IPS DF 6.9 (cell line): ENCODE measurements around the gene CDH4.

Experiments used
- DNase-seq: peaks from one replicate; pipeline ENCODE4 v3.0.0-alpha.2; 2013; ENCODE audit warnings: low read depth, low spot score
- H3K27ac ChIP-seq: one replicate; pipeline ENCODE4 v1.5.1; 2013; ENCODE audit warnings: low read length, control low read depth
- H3K27me3 ChIP-seq: 2 replicates; pipeline ENCODE4 v1.6.1; 2013; ENCODE audit warnings: mild to moderate bottlenecking, low read length; ENCODE audit not compliant: control insufficient read depth, insufficient read depth
- H3K36me3 ChIP-seq: 2 replicates; pipeline ENCODE4 v1.6.1; 2013; ENCODE audit warnings: low read length; ENCODE audit not compliant: control insufficient read depth, insufficient read depth
- H3K4me1 ChIP-seq: 2 replicates; pipeline ENCODE4 v1.6.1; 2013; ENCODE audit warnings: low read length; ENCODE audit not compliant: control insufficient read depth, insufficient read depth
- H3K4me3 ChIP-seq: 2 replicates; pipeline ENCODE4 v1.5.1; 2013; ENCODE audit warnings: mild to moderate bottlenecking, low read length
- H3K9me3 ChIP-seq: 2 replicates; pipeline ENCODE4 v1.6.1; 2013; ENCODE audit warnings: low read length, inconsistent platforms; ENCODE audit not compliant: control insufficient read depth, insufficient read depth
- WGBS: extraction: QIAGEN DNeasy Blood & Tissue Kit; methylation state at CpG from one replicate; pipeline ENCODE4 v1.1.7; 2013; ENCODE audit warnings: mixed read lengths, missing lambda C conversion rate; ENCODE audit not compliant: insufficient read length, insufficient coverage; 5-methylcytosine and 5-hydroxymethylcytosine counted together

Gene CDH4

DNA sequence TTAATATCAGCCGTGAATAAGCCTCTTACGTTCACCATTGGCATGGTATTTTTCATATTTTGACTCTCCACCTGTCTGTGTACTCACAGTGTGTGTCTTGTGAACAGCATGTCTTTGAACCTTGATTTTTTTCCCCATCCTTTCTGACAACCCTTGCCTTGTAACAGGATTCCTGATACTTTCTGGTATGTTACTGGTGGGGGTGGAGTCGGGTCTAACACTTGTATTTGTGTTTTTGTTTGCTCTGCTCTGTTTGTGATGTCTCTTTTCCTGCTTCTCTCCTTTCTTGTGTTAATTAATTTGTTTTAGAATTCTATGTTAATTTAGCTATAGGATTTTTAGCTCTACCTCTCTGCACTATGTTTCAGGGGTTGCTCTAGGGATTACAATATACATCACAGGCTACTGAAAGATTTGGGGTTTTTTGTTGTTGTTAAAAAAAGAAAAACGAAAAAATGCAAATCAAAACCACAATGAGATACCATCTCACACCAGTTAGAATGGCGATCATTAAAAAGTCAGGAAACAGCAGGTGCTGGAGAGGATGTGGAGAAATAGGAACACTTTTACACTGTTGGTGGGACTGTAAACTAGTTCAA is 245.1 kb downstream of the CDH4 start:
- no CpG with 5 or more reads among the region's 5 CpGs for WGBS
- DNase-seq: peak; percentile 47
- H3K27ac ChIP-seq: no peak overlapping the region
- peaks cover 7% of the 10 kb centered on the region for H3K4me1 ChIP-seq
- no peaks in the 10 kb centered on the region for H3K36me3 ChIP-seq
- no peaks in the 10 kb centered on the region for H3K9me3 ChIP-seq
- H3K4me3 ChIP-seq: no peak overlapping the region
- no peaks in the 10 kb centered on the region for H3K27me3 ChIP-seq

DNA sequence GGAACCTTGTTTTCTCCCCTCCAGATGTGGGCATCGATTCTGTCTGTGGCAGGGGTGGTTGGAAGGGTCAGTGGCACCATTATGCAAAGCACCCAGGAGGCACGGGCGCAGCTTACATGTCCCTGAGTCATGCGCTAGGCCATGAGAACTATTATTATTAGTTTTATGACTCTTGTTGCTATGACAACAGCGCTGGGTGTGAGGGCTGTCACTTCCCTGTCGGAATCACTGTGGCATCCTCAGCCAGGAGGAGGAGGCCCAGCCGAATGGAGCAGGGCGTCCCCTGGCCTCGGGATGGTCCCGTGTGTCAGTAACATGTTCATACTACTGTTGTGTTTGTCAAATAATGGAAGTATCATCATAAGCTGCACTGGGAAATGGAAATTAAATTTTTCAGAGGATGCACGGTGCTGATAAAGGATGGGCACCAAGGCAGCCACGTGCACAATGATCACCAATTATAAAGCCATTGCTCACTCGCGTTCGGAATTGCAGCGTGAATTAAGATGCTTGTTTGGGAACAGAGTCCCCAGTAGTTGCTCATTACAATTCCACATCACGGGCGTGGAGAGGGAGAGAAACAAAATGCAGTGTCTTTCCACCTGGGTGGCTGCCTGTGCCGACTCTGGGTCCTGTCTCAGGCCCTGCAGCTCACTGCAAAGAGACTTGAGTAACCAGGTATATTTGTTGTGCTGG is 247.9 kb downstream of the CDH4 start:
- Histone ChIP-seq H3K36me3 (no peaks in the 10 kb centered on the region), H3K4me1 (peaks cover 7% of the 10 kb centered on the region), H3K4me3 (no peak overlapping the region), H3K27ac (no peak overlapping the region), H3K27me3 (no peaks in the 10 kb centered on the region), H3K9me3 (no peaks in the 10 kb centered on the region)
- no peak for DNase-seq
- no CpG with 5 or more reads among the region's 19 CpGs for WGBS

DNA sequence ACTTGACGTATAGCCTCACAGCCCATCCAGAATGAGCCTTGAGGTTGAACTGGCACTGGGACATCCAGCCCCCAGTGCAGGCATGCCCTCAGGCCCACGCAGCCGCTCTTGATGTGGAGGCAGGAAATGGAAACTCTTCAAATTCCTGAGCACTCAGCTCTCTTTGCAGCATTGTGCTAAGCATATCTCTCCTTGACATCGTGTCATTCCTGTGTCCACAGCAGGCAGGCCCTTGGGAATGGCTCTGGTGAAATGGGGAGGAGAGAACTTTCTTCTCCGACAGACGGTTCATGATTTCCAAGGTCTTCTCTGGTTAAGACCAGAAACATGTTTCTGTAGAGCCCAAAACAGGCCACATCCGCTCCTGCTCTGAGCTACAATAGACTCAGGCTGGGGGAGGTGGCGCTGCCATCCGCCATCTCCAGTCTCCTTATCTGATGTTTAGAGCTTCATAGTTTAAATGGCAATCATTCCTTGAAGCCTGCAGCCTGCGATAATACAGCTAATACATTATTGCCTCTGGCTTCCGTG is 248.8 kb downstream of the CDH4 start:
- no peak overlapping the region for H3K27ac ChIP-seq
- DNase-seq: no peak

DNA sequence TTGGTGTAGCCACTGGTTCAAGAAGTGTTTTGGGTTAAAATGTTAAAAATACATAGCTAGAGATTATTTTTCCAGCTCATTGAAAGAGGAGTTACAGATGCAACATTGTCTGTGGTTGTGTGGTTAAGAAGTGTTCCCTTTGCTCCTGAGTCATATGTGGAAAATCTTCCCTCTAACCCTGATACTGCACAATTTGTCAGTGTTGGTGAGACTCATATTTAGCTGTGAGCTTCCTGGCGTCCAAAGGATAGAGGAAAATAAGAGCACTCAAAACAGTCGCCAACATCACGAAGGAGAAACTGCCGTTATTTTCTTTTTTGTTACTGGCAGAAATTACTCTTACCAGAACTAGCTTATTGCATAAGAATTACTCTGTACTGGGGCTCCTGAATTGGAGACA is 250.4 kb downstream of the CDH4 start:
- DNase-seq: no peak
- no peak overlapping the region for H3K4me3 ChIP-seq
- no peaks in the 10 kb centered on the region for H3K27me3 ChIP-seq
- H3K4me1 ChIP-seq: peaks cover 7% of the 10 kb centered on the region
- WGBS: no CpG with 5 or more reads among the region's 4 CpGs
- no peak overlapping the region for H3K27ac ChIP-seq
- no peaks in the 10 kb centered on the region for H3K36me3 ChIP-seq
- no peaks in the 10 kb centered on the region for H3K9me3 ChIP-seq

More for the DNA sequence above, 248.8 kb downstream of the CDH4 start:
- WGBS: no CpG with 5 or more reads among the region's 11 CpGs
- no peaks in the 10 kb centered on the region for H3K36me3 ChIP-seq
- H3K4me3 ChIP-seq: no peak overlapping the region
- H3K27me3 ChIP-seq: no peaks in the 10 kb centered on the region
- no peaks in the 10 kb centered on the region for H3K9me3 ChIP-seq
- H3K4me1 ChIP-seq: peaks cover 7% of the 10 kb centered on the region

DNA sequence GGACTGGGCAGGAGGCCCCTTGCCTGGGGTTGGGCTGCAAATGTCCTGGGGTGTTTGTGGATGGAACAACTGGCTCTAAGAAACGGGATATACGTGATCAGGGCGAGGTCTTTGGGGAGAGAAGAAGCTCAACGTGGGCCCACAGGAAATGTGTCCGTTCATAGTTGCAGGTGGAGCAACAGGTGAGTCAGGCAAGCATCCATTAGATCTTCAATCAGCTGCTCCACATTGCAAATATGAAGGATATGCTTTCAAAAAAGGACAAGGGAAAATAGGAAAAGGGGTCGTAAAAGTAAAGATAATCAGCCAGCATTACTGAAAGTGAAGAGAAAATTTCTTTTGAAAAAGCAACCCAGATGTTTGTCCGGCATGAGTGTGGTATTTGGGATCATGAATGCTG is 251.0 kb downstream of the CDH4 start:
- no peaks in the 10 kb centered on the region for H3K27me3 ChIP-seq
- peaks cover 7% of the 10 kb centered on the region for H3K4me1 ChIP-seq
- DNase-seq: no peak
- H3K4me3 ChIP-seq: no peak overlapping the region
- no CpG with 5 or more reads among the region's 7 CpGs for WGBS
- H3K9me3 ChIP-seq: no peaks in the 10 kb centered on the region
- no peaks in the 10 kb centered on the region for H3K36me3 ChIP-seq
- H3K27ac ChIP-seq: no peak overlapping the region

GRCh38 chr20:61505508-61505907 is 253.4 kb downstream of the CDH4 start:
- DNase-seq: no peak
- no peaks in the 10 kb centered on the region for H3K36me3 ChIP-seq
- H3K27me3 ChIP-seq: no peaks in the 10 kb centered on the region
- no peak overlapping the region for H3K27ac ChIP-seq
- peaks cover 7% of the 10 kb centered on the region; the same call in 1 of the 2 replicates for H3K4me1 ChIP-seq
- no CpG with 5 or more reads among the region's 8 CpGs for WGBS
- H3K4me3 ChIP-seq: no peak overlapping the region
- H3K9me3 ChIP-seq: no peaks in the 10 kb centered on the region

- WGBS: no CpG with 5 or more reads among the region's 11 CpGs
- H3K27ac ChIP-seq: no peak overlapping the region
- no peaks in the 10 kb centered on the region for H3K9me3 ChIP-seq
- H3K27me3 ChIP-seq: no peaks in the 10 kb centered on the region
- no peak overlapping the region for H3K4me3 ChIP-seq
- no peaks in the 10 kb centered on the region for H3K36me3 ChIP-seq
- no peak for DNase-seq
- H3K4me1 ChIP-seq: peaks cover 1% of the 10 kb centered on the region; the same call in 1 of the 2 replicates
These were observed 255.7 kb downstream of the CDH4 start for GRCh38 chr20:61507778-61508177.

- H3K4me1 ChIP-seq: peaks cover 1% of the 10 kb centered on the region; the same call in 1 of the 2 replicates
- no peak for DNase-seq
- no peaks in the 10 kb centered on the region for H3K9me3 ChIP-seq
- no peaks in the 10 kb centered on the region for H3K27me3 ChIP-seq
- no peak overlapping the region for H3K4me3 ChIP-seq
- WGBS: no CpG with 5 or more reads among the region's 13 CpGs
- H3K36me3 ChIP-seq: no peaks in the 10 kb centered on the region
- H3K27ac ChIP-seq: no peak overlapping the region
These were observed 256.4 kb downstream of the CDH4 start for GRCh38 chr20:61508301-61509096.

DNA sequence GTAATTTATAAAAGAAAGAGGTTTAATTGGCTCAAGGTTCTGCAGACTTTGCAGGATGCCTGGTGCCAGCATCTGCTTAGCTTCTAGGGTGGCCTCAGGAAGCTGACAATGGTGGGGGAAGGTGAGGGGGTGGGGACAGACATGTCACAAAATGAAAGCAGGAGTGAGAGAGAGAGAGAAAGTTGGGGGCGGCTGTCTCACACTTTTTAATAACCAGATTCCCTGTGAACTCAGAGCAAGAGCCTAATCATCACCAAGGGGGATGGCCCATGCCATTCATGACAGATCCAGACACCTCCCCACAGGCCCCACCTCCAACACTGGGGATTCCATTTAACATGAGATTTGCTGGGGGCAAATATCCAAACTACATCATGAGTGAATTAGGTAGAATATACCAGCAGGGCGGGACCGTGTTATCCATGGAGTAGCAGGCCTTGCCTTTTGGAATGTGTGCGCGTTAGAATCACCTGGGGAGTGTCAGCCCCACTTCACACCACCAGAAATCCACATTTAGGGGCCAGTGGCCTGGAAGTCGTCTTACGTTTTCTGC is 258.8 kb downstream of the CDH4 start:
- WGBS: no CpG with 5 or more reads among the region's 7 CpGs

GRCh38 chr20:61512475-61512874 is 260.4 kb downstream of the CDH4 start:
- Histone ChIP-seq H3K27ac (no peak overlapping the region), H3K4me1 (peaks cover 5% of the 10 kb centered on the region), H3K27me3 (no peaks in the 10 kb centered on the region), H3K4me3 (no peak overlapping the region), H3K9me3 (no peaks in the 10 kb centered on the region), H3K36me3 (no peaks in the 10 kb centered on the region)
- DNase-seq: no peak
- WGBS: no CpG with 5 or more reads among the region's 11 CpGs

More for the DNA sequence above, 258.8 kb downstream of the CDH4 start:
- no peaks in the 10 kb centered on the region for H3K27me3 ChIP-seq
- no peak overlapping the region for H3K27ac ChIP-seq
- H3K4me1 ChIP-seq: peaks cover 5% of the 10 kb centered on the region
- no peak overlapping the region for H3K4me3 ChIP-seq
- H3K36me3 ChIP-seq: no peaks in the 10 kb centered on the region
- H3K9me3 ChIP-seq: no peaks in the 10 kb centered on the region
- DNase-seq: no peak
